DND-41 (cell line): ENCODE data around the gene ARHGAP22.

Source experiments
- CTCF ChIP-seq: IDR thresholded peaks from 2 replicates; pipeline ENCODE4 v1.5.1; 2012; ENCODE audit warnings: borderline replicate concordance, low read length, moderate library complexity, mild to moderate bottlenecking; ENCODE audit not compliant: poor library complexity, severe bottlenecking; ENCODE audit errors: extremely low read depth
- EZH2 ChIP-seq: IDR thresholded peaks from 3 replicates; pipeline ENCODE4 v1.6.1; 2012; ENCODE audit warnings: borderline replicate concordance, low read depth, mild to moderate bottlenecking, moderate library complexity, low read length, inconsistent platforms; ENCODE audit not compliant: severe bottlenecking

DNA sequence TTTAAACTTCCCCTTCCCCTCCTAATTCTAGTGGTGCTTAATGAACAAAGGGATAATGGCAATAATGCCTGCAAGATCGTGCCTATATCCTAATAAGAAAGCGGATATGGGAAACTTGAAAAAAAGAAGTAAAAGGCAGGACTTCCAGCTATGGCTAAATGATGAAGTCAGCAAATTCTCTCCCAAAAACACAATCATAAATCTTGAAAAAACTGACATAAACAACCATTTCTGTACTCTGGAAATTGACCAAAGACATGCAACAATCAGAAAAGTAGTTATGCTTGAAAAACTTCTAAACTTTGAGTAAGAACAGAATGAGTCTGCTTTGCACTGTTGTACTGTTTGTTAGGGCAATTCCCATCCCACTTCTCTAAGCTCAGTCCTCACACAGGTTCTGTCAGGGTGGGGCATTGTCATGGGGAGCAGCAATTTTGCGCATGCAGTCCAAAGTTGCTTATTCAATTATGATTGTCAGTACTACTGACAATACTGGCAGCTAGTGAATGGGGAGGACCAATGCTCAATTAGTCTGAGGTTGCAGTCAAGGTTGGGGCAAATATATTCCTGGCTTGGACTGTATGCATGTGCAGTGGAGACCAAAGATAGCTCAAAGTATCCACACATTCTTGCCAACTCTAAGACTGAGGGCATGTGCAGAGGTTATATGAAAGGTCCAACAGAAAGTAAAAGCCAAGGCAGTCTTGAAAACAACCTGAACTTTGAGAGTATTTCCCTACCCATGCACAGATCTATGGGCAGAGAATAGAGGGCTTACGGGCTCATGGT is 34.1 kb upstream of the ARHGAP22 start:
- TF ChIP-seq CTCF (no peak), EZH2 (no peak)
